Activated CD8-positive, alpha-beta memory T cell treated with anti-CD3 and anti-CD28 coated beads, Interleukin-2, amount 50 U/mL, for 24 hours (primary cell): Measurements from ENCODE around the gene AP2S1.
"Not testable (repeated sequence)": the region's sequence is repeated elsewhere in the genome, so short reads cannot be mapped to it uniquely, and the experiment has no call there.

Experiments used
- DNase-seq: peaks from one replicate; pipeline ENCODE4 v3.0.0-alpha.2; 2020; ENCODE audit errors: extremely low read depth

Gene AP2S1

GRCh38 chr19:46841458-46842083 is 9.1 kb downstream of the AP2S1 start:
- no peak for DNase-seq

GRCh38 chr19:46840498-46840942 is 10.1 kb downstream of the AP2S1 start:
- DNase-seq, result no peak

- DNase-seq, result no peak
These were observed 10.7 kb downstream of the AP2S1 start for GRCh38 chr19:46839752-46840497.

DNA sequence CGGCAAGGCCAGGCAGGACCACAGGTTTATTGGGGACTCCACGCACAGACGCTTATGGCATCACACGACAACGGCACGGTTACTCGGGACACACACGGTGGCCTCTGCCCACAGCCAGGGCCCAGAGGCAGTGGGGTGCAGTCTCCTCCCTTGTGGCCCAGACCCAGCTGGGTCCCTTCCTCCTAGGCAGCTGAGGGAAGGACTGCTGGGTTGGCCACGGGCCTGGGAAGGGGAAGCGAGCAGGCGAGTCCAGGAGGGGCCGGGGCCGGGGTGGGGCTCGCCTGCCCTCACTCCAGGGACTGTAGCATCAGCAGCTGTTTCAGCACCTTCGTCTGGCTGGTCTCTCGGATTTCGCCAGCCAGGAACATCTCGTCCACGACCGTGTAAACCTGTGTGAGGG is 12.5 kb downstream of the AP2S1 start:
- DNase-seq, result no peak

GRCh38 chr19:46834984-46835383 is 15.7 kb downstream of the AP2S1 start:
- DNase-seq, result no peak

DNA sequence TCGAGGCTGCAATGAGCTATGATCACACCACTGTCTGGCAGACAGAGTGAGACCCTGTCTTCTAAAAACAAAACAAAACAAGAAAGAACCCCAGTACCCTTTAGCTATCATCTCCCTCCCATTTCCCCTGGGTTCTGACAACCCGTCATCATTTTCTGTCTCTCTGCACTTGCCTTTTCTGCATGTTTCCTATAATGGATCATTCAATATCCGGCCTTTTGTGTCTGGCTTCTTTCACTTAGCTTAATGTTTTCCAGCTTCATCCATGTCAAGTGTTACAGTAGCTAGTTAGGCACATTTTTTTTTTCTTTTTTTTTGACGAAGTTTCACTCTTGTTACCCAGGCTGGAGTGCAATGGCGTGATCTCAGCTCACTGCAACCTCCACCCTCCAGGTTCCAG is 16.5 kb downstream of the AP2S1 start:
- DNase-seq, result no peak

DNA sequence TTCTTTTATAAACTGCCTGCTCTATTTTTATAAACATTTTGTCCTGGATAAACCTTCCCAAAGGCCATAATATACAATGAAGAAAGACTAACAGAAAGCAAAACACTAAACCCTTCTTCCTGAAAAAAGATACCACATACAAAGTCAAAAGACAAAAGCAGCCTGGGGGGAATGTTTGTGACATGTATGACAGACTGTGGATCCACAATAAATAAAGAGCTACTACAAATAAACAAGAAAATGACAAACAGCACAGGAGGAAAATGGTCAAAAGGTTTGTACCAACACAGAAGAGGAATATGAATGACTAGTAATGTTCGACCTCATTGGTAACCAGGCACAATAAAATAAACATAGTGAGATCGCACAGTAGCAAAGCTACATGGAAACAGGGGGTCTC is 19.8 kb downstream of the AP2S1 start:
- no peak for DNase-seq

DNA sequence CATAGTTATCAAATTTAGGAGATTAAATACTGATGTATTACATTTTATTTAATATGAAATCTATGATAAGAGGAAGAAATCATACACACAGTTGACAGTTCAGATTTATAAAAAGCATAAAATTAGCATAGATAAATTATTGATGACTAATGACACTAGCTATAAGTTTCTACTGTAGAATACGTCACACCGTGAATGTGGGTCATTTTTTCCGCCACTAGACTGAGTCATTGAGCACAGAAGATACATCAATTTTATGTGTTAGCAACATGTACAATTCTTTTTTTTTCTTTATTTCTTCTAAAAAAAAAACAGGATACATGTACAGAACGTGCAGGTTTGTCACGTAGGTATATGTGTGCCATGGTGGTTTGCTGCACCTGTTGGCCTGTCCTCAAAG is 22.2 kb downstream of the AP2S1 start:
- peak; percentile 33 for DNase-seq

GRCh38 chr19:46825731-46826055 is 25.0 kb downstream of the AP2S1 start:
- no peak for DNase-seq

GRCh38 chr19:46824890-46825730 is 25.5 kb downstream of the AP2S1 start:
- DNase-seq, result no peak

GRCh38 chr19:46823049-46823448 is 27.6 kb downstream of the AP2S1 start:
- no peak for DNase-seq

DNA sequence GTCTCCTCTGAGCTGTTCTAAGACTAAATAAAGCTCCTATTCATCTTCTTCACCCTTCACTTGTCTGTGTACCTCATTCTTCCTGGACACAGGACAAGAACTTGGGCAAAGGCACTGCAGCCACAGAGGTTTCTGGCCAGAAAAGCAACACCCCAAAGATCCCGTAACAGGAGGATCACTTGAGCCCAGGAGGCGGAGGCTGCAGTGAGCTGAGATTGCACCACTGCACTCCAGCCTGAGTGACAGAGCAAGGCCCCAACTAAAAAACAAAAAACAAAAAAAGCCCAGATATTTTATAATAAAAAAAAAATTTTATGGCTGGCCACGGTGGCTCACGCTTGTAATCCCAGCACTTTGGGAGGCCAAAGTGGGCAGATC is 28.2 kb downstream of the AP2S1 start:
- not testable (repeated sequence) for DNase-seq

GRCh38 chr19:46821512-46822409 is 28.9 kb downstream of the AP2S1 start:
- peak; percentile 24 for DNase-seq

DNA sequence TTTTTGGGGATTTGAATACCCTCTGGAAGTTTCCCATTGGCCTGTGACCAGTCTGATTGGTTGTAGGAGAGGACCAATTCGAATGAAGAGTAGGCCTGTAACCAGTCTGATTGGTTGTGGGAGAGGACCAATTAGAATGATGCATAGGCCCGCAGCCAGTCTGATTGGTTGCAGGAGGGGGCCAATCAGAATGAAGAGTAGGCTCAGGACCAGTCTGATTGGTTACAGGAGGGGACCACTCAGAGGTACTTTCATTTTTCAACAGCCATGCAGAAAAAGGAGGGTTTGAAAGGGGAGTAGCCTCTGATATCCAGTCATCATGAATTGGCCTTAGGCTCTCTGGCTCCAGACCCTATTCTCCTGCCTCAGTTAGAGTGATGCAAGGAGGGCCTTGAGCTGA is 31.8 kb downstream of the AP2S1 start:
- DNase-seq, result no peak

DNA sequence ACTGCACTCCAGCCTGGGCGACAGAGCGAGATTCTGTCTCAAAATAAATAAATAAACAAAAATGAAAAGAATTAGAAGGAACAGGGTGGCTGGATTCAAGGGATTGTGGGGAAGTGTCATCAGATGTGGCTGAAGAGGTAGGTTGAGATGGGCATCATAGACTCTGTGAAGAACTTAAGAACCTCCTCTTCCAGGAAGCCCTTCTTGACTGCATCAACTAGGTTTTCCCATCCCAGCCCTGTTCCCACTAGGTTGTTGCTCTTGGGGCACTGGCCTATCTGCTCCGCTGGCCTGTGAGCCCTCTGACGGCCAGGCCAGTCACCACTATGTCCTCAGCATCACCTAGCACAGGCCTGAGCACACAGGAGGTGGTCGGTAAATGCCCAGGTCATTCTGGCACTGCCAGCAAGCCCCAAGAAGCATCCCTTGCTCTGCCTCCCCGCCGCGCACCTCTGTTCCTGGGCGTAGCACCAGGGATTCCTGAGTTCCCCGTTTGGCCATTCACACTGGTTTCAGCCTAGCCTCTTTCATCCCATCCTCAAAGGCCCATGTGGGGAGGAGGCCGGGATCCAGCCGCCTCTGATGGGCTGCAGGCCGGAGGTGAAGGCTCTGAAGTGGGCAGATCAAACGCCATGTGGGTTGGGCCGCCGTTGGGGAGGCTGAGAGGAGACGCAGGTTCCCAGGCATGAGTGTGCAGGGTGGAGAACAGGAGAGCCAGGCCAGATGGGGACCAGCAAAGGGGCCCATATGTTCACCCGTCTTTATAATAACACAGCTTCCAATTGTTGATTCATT is 34.6 kb downstream of the AP2S1 start:
- DNase-seq, result no peak

DNA sequence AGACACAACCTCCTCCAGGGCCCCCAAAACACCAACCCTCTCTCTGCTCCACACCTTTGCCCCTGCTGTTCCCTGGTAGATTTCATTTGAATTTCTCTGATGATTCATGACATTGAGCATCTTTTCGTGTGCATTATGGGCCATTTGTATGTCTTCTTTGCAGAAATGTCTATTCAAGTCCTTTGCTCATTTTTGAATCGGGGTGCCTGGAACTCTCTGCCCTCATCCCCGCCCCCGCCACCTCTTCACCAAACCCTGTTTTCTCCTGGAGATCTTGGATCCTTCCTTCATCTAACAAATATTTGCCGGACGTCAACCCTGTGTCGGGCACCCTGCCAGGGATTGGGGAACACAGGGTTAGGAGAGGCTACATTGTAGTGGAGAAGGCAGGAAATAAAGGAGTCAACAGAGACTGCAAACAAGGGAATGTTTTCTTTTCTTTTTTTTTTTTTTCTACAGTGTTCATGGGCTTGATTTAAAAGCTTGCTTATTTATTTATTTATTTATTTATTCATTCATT is 36.7 kb downstream of the AP2S1 start:
- DNase-seq, result no peak

DNA sequence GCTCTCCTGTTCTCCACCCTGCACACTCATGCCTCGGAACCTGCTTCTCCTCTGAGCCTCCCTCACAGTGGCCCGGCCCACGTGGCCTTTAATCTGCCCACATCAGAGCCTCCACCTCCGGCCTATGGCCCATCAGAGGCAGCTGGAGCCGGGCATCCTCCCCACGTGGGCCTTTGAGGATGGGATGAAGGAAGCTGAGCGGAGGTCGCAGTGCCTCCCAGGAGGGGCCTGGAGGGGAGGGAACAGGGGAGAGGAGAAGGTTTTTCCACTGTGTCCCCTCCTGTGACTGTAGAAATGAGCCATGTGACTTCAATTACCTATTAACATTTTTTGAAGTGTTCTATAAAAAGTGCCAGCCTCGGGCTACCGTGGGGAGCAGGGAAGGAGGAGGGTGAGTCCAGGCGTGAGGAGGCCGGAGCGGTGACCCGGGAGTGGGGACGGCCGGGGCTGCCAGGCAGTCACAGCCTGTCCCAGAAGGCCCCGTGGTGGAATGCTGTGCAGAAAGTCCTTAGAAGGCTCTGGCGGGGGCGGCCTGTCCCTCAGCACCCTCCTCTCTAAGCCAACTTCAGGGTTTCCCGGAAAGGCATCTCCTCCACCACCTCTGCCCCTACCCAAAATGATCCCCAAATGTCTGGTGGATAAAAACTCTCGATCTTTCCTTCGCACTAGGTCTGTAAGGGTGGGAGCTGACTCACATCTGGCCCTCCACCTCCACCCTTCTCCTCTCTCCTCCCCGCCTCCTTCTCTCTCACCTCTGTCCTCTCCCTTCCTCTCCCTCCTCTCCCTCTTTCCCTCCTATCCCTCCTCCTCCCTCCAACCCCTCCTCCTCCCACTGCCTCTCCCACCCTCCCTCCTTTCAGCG is 37.4 kb downstream of the AP2S1 start:
- DNase-seq, result no peak

DNA sequence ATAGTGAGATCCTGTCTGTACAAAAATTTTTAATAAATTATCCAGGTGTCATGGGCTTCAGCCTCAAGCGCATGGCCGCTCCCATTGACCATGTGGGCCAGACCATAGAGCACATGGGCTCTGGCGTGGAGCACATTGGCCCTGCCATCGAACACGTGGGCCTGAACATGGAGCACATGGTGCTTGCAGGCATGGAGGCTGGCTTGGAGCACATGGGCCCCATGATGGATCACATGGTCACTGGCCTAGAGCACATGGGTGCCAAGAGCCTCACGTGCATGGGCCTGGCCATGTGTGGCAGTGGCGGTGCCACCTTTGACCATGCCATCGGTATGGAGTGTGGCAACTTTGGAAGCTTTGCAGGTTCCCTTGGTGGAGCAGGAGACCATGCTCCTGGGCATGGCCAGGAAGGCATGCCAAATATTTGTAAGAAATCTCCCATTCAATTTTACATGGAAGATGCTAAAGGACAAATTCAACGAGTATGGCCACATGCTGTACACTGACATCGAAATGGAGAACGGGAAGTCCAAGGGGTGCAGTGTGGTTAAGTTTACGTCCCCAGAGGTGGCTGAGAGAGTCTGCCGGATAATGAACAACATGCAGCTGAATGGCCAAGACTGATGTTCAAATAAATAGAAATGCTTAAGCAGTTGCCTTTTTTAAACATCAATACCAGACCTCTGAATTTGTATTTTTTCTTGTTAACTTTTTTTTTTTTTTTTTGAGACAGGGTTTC is 40.9 kb downstream of the AP2S1 start:
- no peak for DNase-seq

- DNase-seq, result no peak
These were observed 44.0 kb downstream of the AP2S1 start for GRCh38 chr19:46806656-46807055.
